Measurements from ENCODE around the gene KIAA0232.

DNA sequence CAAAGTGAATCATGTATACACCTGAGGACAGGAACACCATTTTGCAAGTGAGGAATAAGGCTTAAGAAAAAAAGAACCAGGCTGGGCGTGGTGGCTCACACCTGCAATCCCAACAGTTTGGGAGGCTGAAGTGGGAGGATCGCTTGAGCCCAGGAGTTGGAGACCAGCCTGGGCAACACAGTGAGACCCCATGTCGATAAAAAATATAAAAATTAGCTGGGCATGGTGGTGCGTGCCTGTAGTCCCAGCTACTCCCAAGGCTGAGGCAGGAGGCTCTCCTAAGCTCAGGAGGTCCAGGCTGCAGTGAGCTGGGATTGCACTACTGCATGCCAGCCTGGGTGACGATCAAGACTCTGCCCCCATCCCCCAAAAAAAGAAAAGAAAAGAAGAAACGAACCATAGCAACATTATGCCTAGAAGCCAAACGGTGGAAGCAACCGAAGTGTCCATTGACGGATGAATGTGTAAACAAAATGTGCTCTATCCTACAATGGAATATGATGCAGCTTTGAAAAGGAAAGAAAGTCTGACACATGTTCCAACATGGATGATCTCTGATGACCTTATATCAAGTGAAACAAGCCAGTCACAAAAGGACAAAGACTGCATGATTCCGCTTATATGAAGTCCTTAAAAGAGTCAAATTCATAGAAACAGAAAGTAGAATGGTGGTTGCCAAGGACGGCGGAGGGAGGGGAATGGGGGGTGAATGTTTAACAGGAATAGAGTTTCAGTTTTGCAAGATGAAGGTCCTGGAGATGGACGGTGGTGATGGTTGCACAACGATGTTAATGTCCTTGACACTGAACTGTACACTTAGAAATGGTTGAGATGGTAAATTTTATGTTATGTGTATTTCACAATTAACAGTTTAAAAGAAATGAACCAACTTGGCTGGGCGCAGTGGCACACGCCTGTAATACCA is 8.6 kb upstream of the KIAA0232 start:
- TF ChIP-seq, protein P1, sequence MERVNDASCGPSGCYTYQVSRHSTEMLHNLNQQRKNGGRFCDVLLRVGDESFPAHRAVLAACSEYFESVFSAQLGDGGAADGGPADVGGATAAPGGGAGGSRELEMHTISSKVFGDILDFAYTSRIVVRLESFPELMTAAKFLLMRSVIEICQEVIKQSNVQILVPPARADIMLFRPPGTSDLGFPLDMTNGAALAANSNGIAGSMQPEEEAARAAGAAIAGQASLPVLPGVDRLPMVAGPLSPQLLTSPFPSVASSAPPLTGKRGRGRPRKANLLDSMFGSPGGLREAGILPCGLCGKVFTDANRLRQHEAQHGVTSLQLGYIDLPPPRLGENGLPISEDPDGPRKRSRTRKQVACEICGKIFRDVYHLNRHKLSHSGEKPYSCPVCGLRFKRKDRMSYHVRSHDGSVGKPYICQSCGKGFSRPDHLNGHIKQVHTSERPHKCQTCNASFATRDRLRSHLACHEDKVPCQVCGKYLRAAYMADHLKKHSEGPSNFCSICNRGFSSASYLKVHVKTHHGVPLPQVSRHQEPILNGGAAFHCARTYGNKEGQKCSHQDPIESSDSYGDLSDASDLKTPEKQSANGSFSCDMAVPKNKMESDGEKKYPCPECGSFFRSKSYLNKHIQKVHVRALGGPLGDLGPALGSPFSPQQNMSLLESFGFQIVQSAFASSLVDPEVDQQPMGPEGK (CRISPR knock-in tag; IDR thresholded peaks at IDR 0.05; ENCODE audit: borderline replicate concordance), result no peak
- TF ChIP-seq SNAI2 (CRISPR knock-in tag; IDR thresholded peaks at IDR 0.05) (no peak), TOX (CRISPR knock-in tag; IDR thresholded peaks at IDR 0.05; ENCODE audit: borderline replicate concordance) (no peak), ARNTL (CRISPR knock-in tag; IDR thresholded peaks at IDR 0.05; ENCODE audit: borderline replicate concordance, low read depth) (no peak), TSHZ2 (CRISPR knock-in tag; IDR thresholded peaks at IDR 0.05) (no peak), RARB (CRISPR knock-in tag; IDR thresholded peaks at IDR 0.05) (no peak), ZFP3 (CRISPR knock-in tag; IDR thresholded peaks at IDR 0.05) (no peak), ESRRG (CRISPR knock-in tag; IDR thresholded peaks at IDR 0.05) (no peak), BACH2 (CRISPR knock-in tag; IDR thresholded peaks at IDR 0.05; ENCODE audit: borderline replicate concordance) (no peak), ZC3H10 (CRISPR knock-in tag; IDR thresholded peaks at IDR 0.05) (no peak), ZNF565 (CRISPR knock-in tag; conservative IDR thresholded peaks at IDR 0.05; ENCODE audit: low read depth) (no peak), CSRNP3 (CRISPR knock-in tag; IDR thresholded peaks at IDR 0.05) (no peak), CREB5 (CRISPR knock-in tag; IDR thresholded peaks at IDR 0.05; ENCODE audit: low read depth) (no peak)

Measured in SK-N-SH treated with all-trans-retinoic acid at 6 μM for 48 hours (cell line).